HepG2 (cell line): ENCODE results near the gene YBX2. TPM values are rescaled to one million over a fixed set of nuclear protein-coding genes. Genes with fewer than 3 reads are reported as not detected.

ENCODE experiments used
- CENPX ChIP-seq: sonication (generic); formaldehyde crosslinking; IDR thresholded peaks from 2 replicates; pipeline ENCODE4 v1.9.0; 2021; ENCODE audit warnings: mild to moderate bottlenecking, missing genetic modification reagents, moderate library complexity
- FOSL2 ChIP-seq: sonication (generic); formaldehyde crosslinking; IDR thresholded peaks from 2 replicates; pipeline ENCODE4 v1.4.0; 2020; ENCODE audit warnings: missing genetic modification reagents
- TGIF2 ChIP-seq: IDR thresholded peaks from 2 replicates; pipeline ENCODE4 v1.6.1; 2016; ENCODE audit warnings: control low read depth, missing compliant biosample characterization
- YEATS2 ChIP-seq: sonication (generic); formaldehyde crosslinking; IDR thresholded peaks from 2 replicates; pipeline ENCODE4 v1.4.0; 2020; ENCODE audit warnings: missing genetic modification reagents, borderline replicate concordance
- ZNF205 ChIP-seq: IDR thresholded peaks from 2 replicates; pipeline ENCODE4 v1.6.1; 2018; ENCODE audit warnings: missing biosample characterization, missing genetic modification reagents
- ZNF547 ChIP-seq: sonication (generic); formaldehyde crosslinking; IDR thresholded peaks from 2 replicates; pipeline ENCODE4 v1.5.1; 2020; ENCODE audit warnings: mild to moderate bottlenecking, missing genetic modification reagents
- ZNF557 ChIP-seq: sonication (generic); formaldehyde crosslinking; IDR thresholded peaks from 2 replicates; pipeline ENCODE4 v1.4.0; 2020; ENCODE audit warnings: missing genetic modification reagents
- ZNF687 ChIP-seq: sonication (generic); formaldehyde crosslinking; IDR thresholded peaks from 2 replicates; pipeline ENCODE4 v1.5.1; 2020; ENCODE audit warnings: mild to moderate bottlenecking, missing genetic modification reagents, moderate library complexity
- ZNF878 ChIP-seq: sonication (generic); formaldehyde crosslinking; IDR thresholded peaks from 2 replicates; pipeline ENCODE4 v1.8.1; 2023; ENCODE audit warnings: mild to moderate bottlenecking, missing genetic modification reagents, moderate library complexity
- polyA plus RNA-seq, 8 experiments: library from polyadenylated mRNA; depleted of rRNA in 3 of 8; stranded (reverse) in 7 of 8; unstranded in 1 of 8; fragments of >200 nt; fragmentation: Illumina TruSeq in 4 of 8; extraction: Trizol in 4 of 8; gene quantifications; 2 replicates each; pipeline versions ENCODE4 v1.2.1 to v1.2.3, GENCODE V29; 2011 to 2016; ENCODE audit warnings: low read depth in 4 of 8, missing spikeins in 1 of 8, mixed read lengths in 1 of 8; ENCODE audit not compliant: insufficient read depth in 1 of 8
- total RNA-seq, 5 experiments: library from RNA; depleted of rRNA; stranded (reverse); fragments of >200 nt; fragmentation: Illumina TruSeq; extraction: Trizol; gene quantifications; 2 replicates each; pipeline ENCODE4 v1.2.3, GENCODE V29; 2016; ENCODE audit warnings: low read depth in 1 of 5
- TF ChIP-seq, protein P1 (sequence below): fragments of 450-650 bp; IDR thresholded peaks from 2 replicates; pipeline ENCODE4 v1.6.1; 2016

YBX2 gene
- total and polyA plus RNA-seq, 2 of the 13 experiments (the other 11 are each of a cell fraction or from before 2014, with no cell fraction given), result 0.12 to 0.22 TPM

GRCh38 chr17:7242717-7243452 lies 51.6 kb downstream of the YBX2 start (continued):
- TF ChIP-seq YEATS2 (peak; percentile 92), ZNF547 (CRISPR knock-in tag) (peak; percentile 27; the same call in 1 of the 2 replicates), ZNF557 (no peak), ZNF687 (CRISPR knock-in tag) (peak; percentile 70), ZNF205 (0 out of 2 replicates have a peak, but pooled peaks have one; percentile 63), CENPX (CRISPR knock-in tag) (no peak), TGIF2 (CRISPR knock-in tag) (peak; percentile 95), ZNF878 (CRISPR knock-in tag) (0 out of 2 replicates have a peak, but pooled peaks have one; percentile 42), FOSL2 (CRISPR knock-in tag) (peak; percentile 67)
- TF ChIP-seq, protein P1, sequence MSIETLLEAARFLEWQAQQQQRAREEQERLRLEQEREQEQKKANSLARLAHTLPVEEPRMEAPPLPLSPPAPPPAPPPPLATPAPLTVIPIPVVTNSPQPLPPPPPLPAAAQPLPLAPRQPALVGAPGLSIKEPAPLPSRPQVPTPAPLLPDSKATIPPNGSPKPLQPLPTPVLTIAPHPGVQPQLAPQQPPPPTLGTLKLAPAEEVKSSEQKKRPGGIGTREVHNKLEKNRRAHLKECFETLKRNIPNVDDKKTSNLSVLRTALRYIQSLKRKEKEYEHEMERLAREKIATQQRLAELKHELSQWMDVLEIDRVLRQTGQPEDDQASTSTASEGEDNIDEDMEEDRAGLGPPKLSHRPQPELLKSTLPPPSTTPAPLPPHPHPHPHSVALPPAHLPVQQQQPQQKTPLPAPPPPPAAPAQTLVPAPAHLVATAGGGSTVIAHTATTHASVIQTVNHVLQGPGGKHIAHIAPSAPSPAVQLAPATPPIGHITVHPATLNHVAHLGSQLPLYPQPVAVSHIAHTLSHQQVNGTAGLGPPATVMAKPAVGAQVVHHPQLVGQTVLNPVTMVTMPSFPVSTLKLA, result peak; percentile 76
